ENCODE results near the gene C9orf152. TPM values are rescaled to one million over a fixed set of nuclear protein-coding genes. Genes with fewer than 3 reads are reported as not detected.
A peak's percentile ranks its signal among the peaks of the same experiment; 100 is the strongest.

Gene C9orf152
- total RNA-seq, 1 donor from 2014 or later: not detected

DNA sequence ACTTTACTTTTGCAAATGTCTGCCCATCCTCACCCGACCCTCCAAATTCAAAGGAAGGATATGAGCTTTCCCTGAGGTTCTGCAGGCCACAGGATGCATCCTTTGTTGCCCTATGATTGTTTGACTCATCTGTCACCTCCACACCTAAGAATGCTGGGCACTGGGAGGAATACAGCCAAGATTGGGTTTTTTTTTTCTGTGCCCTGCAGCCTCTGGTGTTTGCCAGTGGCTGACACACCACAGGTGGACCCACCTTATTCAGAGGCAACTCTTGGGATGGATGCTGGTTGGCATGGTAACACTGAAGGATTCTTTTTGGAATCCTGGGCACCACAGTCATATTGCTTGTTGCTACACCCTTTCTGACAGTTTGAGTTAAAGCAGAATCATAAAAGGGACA lies 29.7 kb downstream of the C9orf152 start:
- TF ChIP-seq CTCF (conservative IDR thresholded peaks at IDR 0.05): no peak
- Mint-ChIP-seq H3K4me1 (peaks cover 4% of the 10 kb centered on the region), H3K27me3 (ENCODE audit: low read depth) (no peaks in the 10 kb centered on the region), H3K27ac (ENCODE audit: unreplicated experiment) (no peak overlapping the region), H3K36me3 (ENCODE audit: low read depth) (peaks cover 6% of the 10 kb centered on the region), H3K9me3 (no peaks in the 10 kb centered on the region), H3K4me3 (no peak overlapping the region)
- no peak for DNase-seq (ENCODE audit: low read depth, low spot score)

DNA sequence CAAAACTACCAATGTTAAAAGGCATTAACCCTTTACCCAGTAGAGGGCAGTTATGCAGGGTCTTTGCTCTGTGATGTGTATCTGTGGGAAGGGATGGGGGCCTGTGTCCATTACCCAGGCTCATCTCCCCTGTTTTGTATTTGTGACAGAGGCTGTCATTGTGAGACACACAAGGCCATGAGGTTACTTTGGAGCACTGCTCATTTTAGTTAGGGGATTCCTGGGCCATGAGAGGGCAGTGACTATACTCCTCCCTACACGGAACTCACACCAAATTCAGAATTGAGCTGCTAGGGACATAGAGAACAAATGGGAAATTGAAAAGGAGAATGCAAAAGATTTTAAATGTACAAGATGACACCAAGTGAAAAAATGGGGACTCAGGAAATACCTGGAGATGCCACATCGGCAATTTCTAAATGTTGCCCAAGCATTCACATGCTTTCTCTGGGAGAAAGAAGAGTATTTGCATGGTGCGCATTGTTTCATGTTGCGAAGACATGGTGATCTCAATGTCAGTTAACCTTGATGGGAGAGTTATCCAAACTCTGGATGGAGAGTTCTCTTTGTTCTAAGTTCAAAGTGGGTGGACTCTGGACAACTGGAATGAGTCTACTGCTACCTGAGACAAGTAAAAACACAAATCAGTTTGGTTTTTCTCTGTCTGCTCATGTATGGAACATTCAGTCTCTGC lies 32.5 kb downstream of the C9orf152 start:
- H3K4me3 Mint-ChIP-seq: no peak overlapping the region
- H3K27ac Mint-ChIP-seq (ENCODE audit: unreplicated experiment): peak overlapping the region; percentile 35
- DNase-seq (ENCODE audit: low read depth, low spot score): no peak
- no peaks in the 10 kb centered on the region for H3K9me3 Mint-ChIP-seq
- no peaks in the 10 kb centered on the region for H3K27me3 Mint-ChIP-seq (ENCODE audit: low read depth)
- peaks cover 10% of the 10 kb centered on the region for H3K4me1 Mint-ChIP-seq
- H3K36me3 Mint-ChIP-seq (ENCODE audit: low read depth): peaks cover 13% of the 10 kb centered on the region
- TF ChIP-seq CTCF (conservative IDR thresholded peaks at IDR 0.05): no peak

DNA sequence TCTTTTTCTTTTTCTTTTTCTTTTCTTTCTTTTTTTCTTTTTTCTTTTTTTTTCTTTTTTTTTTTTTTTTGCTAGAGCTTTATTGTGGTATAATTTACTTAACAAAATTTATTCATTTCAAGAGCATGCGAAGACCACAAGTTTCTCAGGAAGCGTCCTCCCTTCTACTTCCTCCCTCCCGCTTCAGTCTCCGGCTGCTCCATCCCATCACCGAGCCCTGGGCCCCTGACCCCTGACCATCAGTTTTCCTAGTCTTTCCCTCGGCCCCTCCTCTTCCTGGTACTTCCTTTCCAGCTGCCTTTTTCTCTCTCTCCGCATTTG lies 34.7 kb downstream of the C9orf152 start:
- no peaks in the 10 kb centered on the region for H3K27me3 Mint-ChIP-seq (ENCODE audit: low read depth)
- no peaks in the 10 kb centered on the region for H3K9me3 Mint-ChIP-seq
- peaks cover 25% of the 10 kb centered on the region for H3K36me3 Mint-ChIP-seq (ENCODE audit: low read depth)
- no peak for DNase-seq (ENCODE audit: low read depth, low spot score)
- H3K27ac Mint-ChIP-seq (ENCODE audit: unreplicated experiment): no peak overlapping the region
- no peak for TF ChIP-seq CTCF (conservative IDR thresholded peaks at IDR 0.05)
- H3K4me3 Mint-ChIP-seq: no peak overlapping the region
- peaks cover 10% of the 10 kb centered on the region for H3K4me1 Mint-ChIP-seq

- Mint-ChIP-seq H3K4me3 (no peak overlapping the region), H3K27me3 (ENCODE audit: low read depth) (no peaks in the 10 kb centered on the region), H3K4me1 (peaks cover 10% of the 10 kb centered on the region), H3K9me3 (no peaks in the 10 kb centered on the region), H3K27ac (ENCODE audit: unreplicated experiment) (no peak overlapping the region), H3K36me3 (ENCODE audit: low read depth) (peaks cover 25% of the 10 kb centered on the region)
- DNase-seq (ENCODE audit: low read depth, low spot score): no peak
- TF ChIP-seq CTCF (conservative IDR thresholded peaks at IDR 0.05): no peak
These were observed 37.4 kb downstream of the C9orf152 start for GRCh38 chr9:110170357-110171257.

DNA sequence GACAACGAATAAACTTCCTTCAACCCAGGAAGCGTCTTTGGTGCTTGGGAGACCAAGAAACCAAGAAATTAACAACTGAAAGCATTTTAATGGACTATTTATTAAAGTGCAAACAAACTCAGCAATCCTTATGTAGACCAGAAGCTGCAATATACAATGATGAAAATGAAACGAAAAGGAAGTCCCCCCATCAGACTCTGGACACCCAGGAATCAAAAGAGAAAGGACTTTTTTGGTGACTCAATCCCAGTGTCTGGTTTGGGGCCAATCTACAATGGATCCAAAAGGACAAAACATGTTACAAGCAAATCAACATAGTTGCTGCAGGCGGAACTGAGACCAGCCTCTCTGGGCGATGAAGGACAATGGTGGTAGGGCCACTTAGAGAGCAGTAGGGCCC lies 39.5 kb downstream of the C9orf152 start:
- Mint-ChIP-seq H3K9me3 (no peaks in the 10 kb centered on the region), H3K4me3 (no peak overlapping the region), H3K27ac (ENCODE audit: unreplicated experiment) (no peak overlapping the region), H3K27me3 (ENCODE audit: low read depth) (no peaks in the 10 kb centered on the region), H3K4me1 (peaks cover 8% of the 10 kb centered on the region), H3K36me3 (ENCODE audit: low read depth) (peaks cover 23% of the 10 kb centered on the region)
- DNase-seq (ENCODE audit: low read depth, low spot score): no peak
- TF ChIP-seq CTCF (conservative IDR thresholded peaks at IDR 0.05): no peak
